H9 (cell line): ENCODE results near the gene INTS6. TPM values are rescaled to one million over a fixed set of nuclear protein-coding genes. Genes with fewer than 3 reads are reported as not detected.
A peak's percentile ranks its signal among the peaks of the same experiment; 100 is the strongest.

Experiments used
- DNase-seq: peaks from one replicate; pipeline ENCODE4 v3.0.0-alpha.2; 2017
- H2AFZ ChIP-seq: one replicate; pipeline ENCODE4 v1.6.1; 2013; ENCODE audit warnings: mild to moderate bottlenecking, low read length, control low read depth, moderate library complexity
- H2AK5ac ChIP-seq: 2 replicates; pipeline ENCODE4 v1.6.1; 2013; ENCODE audit warnings: low read length, control low read depth, mixed read lengths; ENCODE audit not compliant: insufficient read length
- H2BK120ac ChIP-seq: one replicate; pipeline ENCODE4 v1.6.1; 2013; ENCODE audit warnings: low read depth, mild to moderate bottlenecking, low read length, control low read depth, inconsistent platforms; ENCODE audit not compliant: poor library complexity, severe bottlenecking
- H2BK12ac ChIP-seq: 2 replicates; pipeline ENCODE4 v1.6.1; 2013; ENCODE audit warnings: low read length, control low read depth, mixed read lengths, low read depth; ENCODE audit not compliant: insufficient read length
- H2BK15ac ChIP-seq: 2 replicates; pipeline ENCODE4 v1.6.1; 2013; ENCODE audit warnings: low read depth, low read length, control low read depth
- H2BK20ac ChIP-seq: one replicate; pipeline ENCODE4 v1.6.1; 2013; ENCODE audit warnings: low read depth, mild to moderate bottlenecking, low read length, control low read depth, inconsistent platforms; ENCODE audit not compliant: poor library complexity, severe bottlenecking
- H2BK5ac ChIP-seq: 2 replicates; pipeline ENCODE4 v1.6.1; 2013; ENCODE audit warnings: low read length, control low read depth, mixed read lengths; ENCODE audit not compliant: insufficient read length
- H3K14ac ChIP-seq: 2 replicates; pipeline ENCODE4 v1.6.1; 2013; ENCODE audit warnings: low read length, control low read depth; ENCODE audit not compliant: insufficient read depth
- H3K18ac ChIP-seq: 2 replicates; pipeline ENCODE4 v1.6.1; 2013; ENCODE audit warnings: low read depth, mild to moderate bottlenecking, mixed read lengths, low read length, control low read depth; ENCODE audit not compliant: insufficient read length
- H3K23ac ChIP-seq: 2 replicates; pipeline ENCODE4 v1.6.1; 2013; ENCODE audit warnings: low read length, control low read depth, mixed read lengths, low read depth; ENCODE audit not compliant: insufficient read length
- H3K23me2 ChIP-seq: 2 replicates; pipeline ENCODE4 v1.6.1; 2013; ENCODE audit warnings: low read depth, mild to moderate bottlenecking, mixed read lengths, low read length, control low read depth; ENCODE audit not compliant: insufficient read length, poor library complexity, severe bottlenecking
- H3K27ac ChIP-seq: 2 replicates; pipeline ENCODE4 v1.5.1; 2013; ENCODE audit warnings: low read length, control low read depth, mixed read lengths, low read depth; ENCODE audit not compliant: insufficient read length
- H3K27me3 ChIP-seq: 2 replicates; pipeline ENCODE4 v1.6.1; 2013; ENCODE audit warnings: low read length, control low read depth, inconsistent platforms; ENCODE audit not compliant: insufficient read depth
- H3K4ac ChIP-seq: 2 replicates; pipeline ENCODE4 v1.6.1; 2013; ENCODE audit warnings: low read depth, mild to moderate bottlenecking, control low read depth, inconsistent platforms, low read length, moderate library complexity
- H3K4me1 ChIP-seq: 2 replicates; pipeline ENCODE4 v1.6.1; 2013; ENCODE audit warnings: low read length, control low read depth, inconsistent platforms; ENCODE audit not compliant: insufficient read depth
- H3K4me2 ChIP-seq: 2 replicates; pipeline ENCODE4 v1.6.1; 2013; ENCODE audit warnings: low read length, control low read depth, mixed read lengths; ENCODE audit not compliant: insufficient read length, insufficient read depth
- H3K56ac ChIP-seq: 2 replicates; pipeline ENCODE4 v1.6.1; 2013; ENCODE audit warnings: low read depth, mild to moderate bottlenecking, mixed read lengths, low read length, control low read depth; ENCODE audit not compliant: insufficient read length
- H3K79me1 ChIP-seq: 2 replicates; pipeline ENCODE4 v1.6.1; 2013; ENCODE audit warnings: low read depth, mild to moderate bottlenecking, moderate library complexity, low read length, control low read depth, inconsistent platforms; ENCODE audit not compliant: insufficient read depth, poor library complexity, severe bottlenecking
- H3K79me2 ChIP-seq: 2 replicates; pipeline ENCODE4 v1.6.1; 2013; ENCODE audit warnings: low read length, control low read depth, inconsistent platforms; ENCODE audit not compliant: insufficient read depth
- H3K9ac ChIP-seq: 2 replicates; pipeline ENCODE4 v1.6.1; 2013; ENCODE audit warnings: low read length, control low read depth, mixed read lengths; ENCODE audit not compliant: insufficient read length; ENCODE audit errors: extremely low read depth
- H3K9me3 ChIP-seq: one replicate; pipeline ENCODE4 v1.6.1; 2013; ENCODE audit warnings: low read depth, low read length, inconsistent platforms; ENCODE audit not compliant: control insufficient read depth
- H3T11ph ChIP-seq: one replicate; pipeline ENCODE4 v1.6.1; 2013; ENCODE audit warnings: mild to moderate bottlenecking, low read length, control low read depth, inconsistent platforms
- H4K20me1 ChIP-seq: one replicate; pipeline ENCODE4 v1.6.1; 2013; ENCODE audit not compliant: control insufficient read depth, insufficient read length, insufficient read depth
- H4K5ac ChIP-seq: 2 replicates; pipeline ENCODE4 v1.6.1; 2013; ENCODE audit warnings: low read depth, mild to moderate bottlenecking, mixed read lengths, low read length, control low read depth; ENCODE audit not compliant: insufficient read length
- H4K8ac ChIP-seq: replicated peaks from 2 replicates; pipeline ENCODE4 v1.6.1; 2013; ENCODE audit warnings: low read length, control low read depth, mixed read lengths, low read depth; ENCODE audit not compliant: insufficient read length
- H4K91ac ChIP-seq: 2 replicates; pipeline ENCODE4 v1.6.1; 2013; ENCODE audit warnings: low read depth, mild to moderate bottlenecking, moderate library complexity, mixed read lengths, low read length, control low read depth; ENCODE audit not compliant: insufficient read length
- H3K27ac Mint-ChIP-seq, 3 experiments: 2 replicates in 2 of 3; 3 replicates in 1 of 3; pipeline ENCODE4 v1.8.0; 2020 to 2021; ENCODE audit warnings: mixed read lengths in 3 of 3, mild to moderate bottlenecking in 1 of 3, moderate library complexity in 1 of 3
- H3K27me3 Mint-ChIP-seq: 2 replicates; pipeline ENCODE4 v1.8.0; 2021; ENCODE audit warnings: low read depth, mild to moderate bottlenecking, moderate library complexity, mixed read lengths
- H3K36me3 Mint-ChIP-seq, 3 experiments: 2 replicates in 2 of 3; 3 replicates in 1 of 3; pipeline ENCODE4 v1.8.0; 2020 to 2021; ENCODE audit warnings: low read depth in 3 of 3, mixed read lengths in 3 of 3; ENCODE audit not compliant: insufficient read depth in 1 of 3
- H3K4me1 Mint-ChIP-seq, 2 experiments: 2 replicates each; pipeline ENCODE4 v1.8.0; 2020; ENCODE audit warnings: mixed read lengths in 2 of 2
- H3K4me3 Mint-ChIP-seq, 2 experiments: 2 replicates in 1 of 2; 3 replicates in 1 of 2; pipeline ENCODE4 v1.8.0; 2020 to 2021; ENCODE audit warnings: mild to moderate bottlenecking in 2 of 2, mixed read lengths in 2 of 2, moderate library complexity in 1 of 2
- H3K9me3 Mint-ChIP-seq, 2 experiments: 2 replicates in 1 of 2; 3 replicates in 1 of 2; pipeline ENCODE4 v1.8.0; 2020; ENCODE audit warnings: mild to moderate bottlenecking in 2 of 2, mixed read lengths in 2 of 2, moderate library complexity in 1 of 2
- WGBS: extraction: QIAGEN DNeasy Blood & Tissue Kit; methylation state at CpG from one replicate; pipeline ENCODE4 v1.1.7; 2013; ENCODE audit warnings: missing lambda C conversion rate, low lambda C conversion rate, mixed read lengths; ENCODE audit not compliant: insufficient read length; ENCODE audit errors: extremely low coverage; 5-methylcytosine and 5-hydroxymethylcytosine counted together
- total RNA-seq: library from RNA; stranded (reverse); gene quantifications from 2 replicates; pipeline ENCODE4 v1.2.1, GENCODE V29; 2021
- TF ChIP-seq, protein P1 (sequence below): fragments of 200-600 bp; sonication (generic); conservative IDR thresholded peaks from 3 replicates; pipeline ENCODE4 v1.8.0; 2021; ENCODE audit warnings: antibody characterized with exemption, mild to moderate bottlenecking

The INTS6 gene
- total RNA-seq, 1 experiment from 2014 or later, result 61.2 TPM

DNA sequence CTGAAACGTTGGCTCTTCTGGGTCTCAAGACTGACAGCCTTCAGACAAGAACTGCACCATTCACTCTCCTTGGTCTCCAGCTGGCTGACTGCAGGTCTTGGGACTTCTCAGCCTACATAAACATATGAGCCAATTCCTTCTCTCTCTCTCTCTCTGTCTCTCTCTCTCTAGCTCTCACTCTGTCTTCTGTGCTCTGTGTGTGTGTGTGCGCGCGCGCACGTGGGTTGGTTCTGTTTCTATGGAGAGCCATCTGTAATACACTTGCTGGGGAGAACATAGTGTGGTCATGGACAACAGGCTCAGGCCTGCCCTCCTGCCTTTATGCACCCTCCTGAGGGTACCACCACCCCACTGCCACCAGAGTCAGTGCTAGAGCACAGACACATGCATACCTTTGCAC is 127.0 kb downstream of the INTS6 start:
- Histone ChIP-seq H3K27ac (no peak overlapping the region), H2BK5ac (no peak overlapping the region), H3T11ph (no peak overlapping the region), H3K4me2 (no peak overlapping the region), H3K23me2 (no peaks in the 10 kb centered on the region), H4K91ac (no peak overlapping the region), H4K8ac (no peak overlapping the region), H3K79me2 (no peaks in the 10 kb centered on the region), H2BK20ac (no peak overlapping the region), H3K4me1 (peaks cover 5% of the 10 kb centered on the region; the same call in 1 of the 2 replicates), H3K14ac (no peak overlapping the region), H2AFZ (no peak overlapping the region), H3K23ac (no peak overlapping the region), H3K9me3 (no peaks in the 10 kb centered on the region), H2BK15ac (no peak overlapping the region), H3K79me1 (no peaks in the 10 kb centered on the region), H3K9ac (no peak overlapping the region), H3K4ac (no peak overlapping the region), H2BK12ac (no peak overlapping the region), H2BK120ac (no peak overlapping the region), H3K18ac (no peak overlapping the region), H4K5ac (no peak overlapping the region), H3K27me3 (no peaks in the 10 kb centered on the region), H4K20me1 (no peaks in the 10 kb centered on the region), H3K56ac (no peak overlapping the region), H2AK5ac (no peak overlapping the region)
- Mint-ChIP-seq H3K27me3 (no peaks in the 10 kb centered on the region), H3K9me3 (no peaks in the 10 kb centered on the region), H3K4me1 (peaks cover 45 to 49% of the 10 kb centered on the region in 2 experiments), H3K36me3 (peaks cover 0 to 3% (median 0%) of the 10 kb centered on the region in 3 experiments; a peak in 2 of 7 replicates), H3K27ac (peak overlapping the region in 2 of 3 experiments; percentile 11 to 27; a peak in 4 of 7 replicates), H3K4me3 (peak overlapping the region in 1 of 2 experiments; percentile 4; a peak in 2 of 5 replicates)
- no CpG with 5 or more reads among the region's 6 CpGs for WGBS
- TF ChIP-seq, protein P1, sequence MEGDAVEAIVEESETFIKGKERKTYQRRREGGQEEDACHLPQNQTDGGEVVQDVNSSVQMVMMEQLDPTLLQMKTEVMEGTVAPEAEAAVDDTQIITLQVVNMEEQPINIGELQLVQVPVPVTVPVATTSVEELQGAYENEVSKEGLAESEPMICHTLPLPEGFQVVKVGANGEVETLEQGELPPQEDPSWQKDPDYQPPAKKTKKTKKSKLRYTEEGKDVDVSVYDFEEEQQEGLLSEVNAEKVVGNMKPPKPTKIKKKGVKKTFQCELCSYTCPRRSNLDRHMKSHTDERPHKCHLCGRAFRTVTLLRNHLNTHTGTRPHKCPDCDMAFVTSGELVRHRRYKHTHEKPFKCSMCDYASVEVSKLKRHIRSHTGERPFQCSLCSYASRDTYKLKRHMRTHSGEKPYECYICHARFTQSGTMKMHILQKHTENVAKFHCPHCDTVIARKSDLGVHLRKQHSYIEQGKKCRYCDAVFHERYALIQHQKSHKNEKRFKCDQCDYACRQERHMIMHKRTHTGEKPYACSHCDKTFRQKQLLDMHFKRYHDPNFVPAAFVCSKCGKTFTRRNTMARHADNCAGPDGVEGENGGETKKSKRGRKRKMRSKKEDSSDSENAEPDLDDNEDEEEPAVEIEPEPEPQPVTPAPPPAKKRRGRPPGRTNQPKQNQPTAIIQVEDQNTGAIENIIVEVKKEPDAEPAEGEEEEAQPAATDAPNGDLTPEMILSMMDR, result no peak
- no peak for DNase-seq
